Medulla oblongata (tissue), 1 donor: ENCODE data around the gene PPIL1.

ENCODE experiments used
- DNase-seq: peaks from one replicate; pipeline ENCODE4 v3.0.0-alpha.2; 2015; ENCODE audit errors: extremely low spot score

The PPIL1 gene

GRCh38 chr6:36888654-36889481, 14.3 kb upstream of the PPIL1 start:
- DNase-seq, result no peak

DNA sequence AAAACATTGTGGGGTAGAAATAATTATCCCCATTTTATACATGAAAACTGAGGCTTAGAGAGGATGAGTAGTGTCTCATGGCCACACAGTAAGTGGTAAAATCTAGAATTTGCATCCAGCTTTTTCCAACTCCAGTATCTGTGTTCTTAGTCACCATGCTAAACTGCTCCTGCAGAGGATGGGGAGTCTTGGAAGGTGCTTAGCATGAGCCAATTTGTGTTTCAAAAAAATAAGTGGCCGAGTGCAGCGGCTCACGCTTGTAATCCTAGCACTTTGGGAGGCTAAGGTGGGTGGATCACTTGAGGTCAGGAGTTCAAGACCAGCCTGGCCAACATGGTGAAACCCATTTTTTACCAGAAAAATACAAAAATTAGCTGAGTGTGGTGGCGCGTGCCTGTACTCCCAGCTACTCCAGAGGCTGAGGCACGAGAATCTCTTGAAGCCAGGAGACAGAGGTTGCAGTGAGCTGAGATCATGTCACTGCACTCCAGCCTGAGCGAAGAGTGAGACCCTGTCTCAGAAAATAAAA, 13.6 kb upstream of the PPIL1 start:
- DNase-seq, result no peak

DNA sequence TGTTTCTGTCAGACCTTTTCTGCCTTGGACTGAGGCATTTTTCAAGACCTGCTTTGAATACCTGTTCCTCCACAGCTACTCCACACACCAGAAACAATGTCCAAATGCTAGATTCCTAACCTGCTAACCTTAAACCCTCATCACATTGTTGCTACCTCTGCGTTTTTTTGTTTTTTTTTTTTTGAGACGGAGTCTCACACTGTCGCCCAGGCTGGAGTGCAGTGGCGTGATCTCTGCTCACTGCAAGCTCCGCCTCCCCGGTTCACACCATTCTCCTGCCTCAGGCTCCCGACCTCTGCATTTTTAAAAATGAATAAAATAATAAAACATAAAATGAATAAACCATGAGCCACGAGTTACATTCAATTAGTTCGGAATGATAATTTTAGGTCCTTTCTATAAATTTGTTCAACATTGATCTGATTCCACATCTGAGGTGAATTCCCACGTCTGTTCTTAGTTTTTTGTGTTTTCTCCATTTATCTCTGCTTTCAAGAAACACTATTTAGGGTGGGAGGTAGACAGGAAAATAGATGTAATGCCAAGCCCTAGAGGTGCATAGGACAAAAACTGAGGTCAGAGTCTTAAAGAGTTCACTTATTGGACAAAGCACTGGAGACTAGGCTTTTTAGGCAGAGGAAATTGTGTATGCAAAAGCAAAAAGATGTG, 12.5 kb upstream of the PPIL1 start:
- DNase-seq, result no peak

DNA sequence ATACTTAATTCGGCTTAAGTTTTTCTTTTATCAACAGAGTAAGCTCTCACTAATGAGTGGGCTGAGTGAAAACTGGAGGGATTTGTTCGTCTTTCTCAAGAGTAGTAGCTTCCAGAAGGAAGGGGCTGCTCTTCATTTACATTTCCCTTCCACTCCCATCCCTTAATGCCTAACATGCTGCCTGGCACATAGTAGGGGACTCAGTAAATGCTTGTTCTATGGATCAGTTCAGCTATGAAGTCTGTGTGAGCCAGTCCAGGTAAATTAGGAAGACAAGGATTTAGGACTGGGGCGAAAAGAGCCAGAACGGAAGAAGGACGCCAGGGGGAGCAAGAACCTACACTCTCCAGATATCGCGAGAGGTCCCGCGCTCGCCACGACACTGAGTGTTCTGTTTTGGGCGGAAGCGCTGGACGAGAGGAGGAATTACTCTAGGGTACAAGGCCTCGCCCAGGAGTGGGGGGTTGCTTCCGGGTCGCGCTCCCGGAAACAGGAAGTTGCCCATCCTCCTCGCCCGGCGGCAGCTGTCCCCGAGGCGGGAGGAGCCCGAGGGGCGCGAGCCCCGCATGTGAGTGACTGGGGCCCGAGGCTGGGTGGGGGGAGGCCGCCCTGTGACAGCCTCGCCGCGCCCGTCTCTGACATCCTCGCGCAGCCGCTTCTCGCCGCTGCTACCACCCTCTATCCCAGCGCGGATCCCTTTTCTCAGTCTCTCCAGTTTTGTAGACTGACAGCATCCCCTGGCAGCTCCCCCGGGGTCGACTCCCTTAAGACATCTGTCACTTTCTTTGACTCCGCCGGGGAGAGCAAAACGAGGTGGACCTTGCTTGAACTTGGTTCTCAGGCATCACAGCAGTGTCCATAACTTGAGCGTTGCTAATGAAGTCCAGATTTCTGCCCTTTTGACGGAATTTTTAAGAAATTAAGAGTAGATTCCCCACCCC, 11.1 kb upstream of the PPIL1 start, which contains the start of gene C6orf89:
C6orf89 (plus strand) TSS at position 492 of the 941 bp plus-strand sequence. CDS start 13,493 bp downstream, outside the sequence.
- DNase-seq, result peak; percentile 99

GRCh38 chr6:36884610-36885009, 10.0 kb upstream of the PPIL1 start:
- DNase-seq, result no peak

GRCh38 chr6:36875250-36875633, 639 bp upstream of the PPIL1 start:
- DNase-seq, result no peak

DNA sequence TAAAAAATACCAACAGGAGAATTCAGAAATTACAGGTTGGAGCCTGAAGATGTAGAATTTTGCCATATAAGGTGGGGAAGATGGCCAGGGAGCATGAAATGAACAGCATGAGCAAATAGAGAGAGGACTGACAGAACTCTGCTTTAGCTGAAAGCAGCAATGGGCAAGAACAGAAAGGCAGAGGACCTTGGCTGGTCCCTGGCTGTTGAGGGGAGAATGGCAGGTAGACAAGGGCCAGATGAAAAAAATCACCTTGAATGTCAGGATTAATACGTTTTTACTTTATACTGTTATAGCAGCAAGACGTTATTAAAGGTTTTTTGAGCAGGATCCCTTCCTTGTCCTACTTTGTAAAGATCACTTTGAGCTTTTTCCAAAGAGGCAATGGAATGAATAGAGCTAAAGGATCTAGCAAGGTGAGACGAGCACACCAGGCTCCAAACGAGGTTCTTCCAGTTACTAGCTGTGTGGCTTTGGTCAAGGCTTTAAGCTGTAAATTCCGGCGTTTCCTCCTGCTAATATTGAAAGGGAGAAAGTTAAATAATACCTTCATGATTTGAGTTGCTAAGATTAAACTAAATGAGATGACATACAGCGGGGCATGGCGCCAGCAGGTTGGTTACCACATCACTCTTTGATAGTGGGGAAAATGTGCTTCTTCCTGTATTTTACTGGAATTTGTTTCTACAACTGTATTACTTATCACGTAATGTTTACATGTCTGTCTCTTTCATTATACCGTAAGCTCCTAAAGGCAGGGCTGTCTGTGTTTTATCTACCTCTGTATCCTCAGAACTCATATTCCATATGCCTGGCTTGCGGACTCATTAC, 776 bp downstream of the PPIL1 start:
- no peak for DNase-seq

- no peak for DNase-seq
These were observed 1.5 kb downstream of the PPIL1 start for GRCh38 chr6:36873115-36873514.

- no peak for DNase-seq
These were observed 2.9 kb downstream of the PPIL1 start for GRCh38 chr6:36871686-36872085.

DNA sequence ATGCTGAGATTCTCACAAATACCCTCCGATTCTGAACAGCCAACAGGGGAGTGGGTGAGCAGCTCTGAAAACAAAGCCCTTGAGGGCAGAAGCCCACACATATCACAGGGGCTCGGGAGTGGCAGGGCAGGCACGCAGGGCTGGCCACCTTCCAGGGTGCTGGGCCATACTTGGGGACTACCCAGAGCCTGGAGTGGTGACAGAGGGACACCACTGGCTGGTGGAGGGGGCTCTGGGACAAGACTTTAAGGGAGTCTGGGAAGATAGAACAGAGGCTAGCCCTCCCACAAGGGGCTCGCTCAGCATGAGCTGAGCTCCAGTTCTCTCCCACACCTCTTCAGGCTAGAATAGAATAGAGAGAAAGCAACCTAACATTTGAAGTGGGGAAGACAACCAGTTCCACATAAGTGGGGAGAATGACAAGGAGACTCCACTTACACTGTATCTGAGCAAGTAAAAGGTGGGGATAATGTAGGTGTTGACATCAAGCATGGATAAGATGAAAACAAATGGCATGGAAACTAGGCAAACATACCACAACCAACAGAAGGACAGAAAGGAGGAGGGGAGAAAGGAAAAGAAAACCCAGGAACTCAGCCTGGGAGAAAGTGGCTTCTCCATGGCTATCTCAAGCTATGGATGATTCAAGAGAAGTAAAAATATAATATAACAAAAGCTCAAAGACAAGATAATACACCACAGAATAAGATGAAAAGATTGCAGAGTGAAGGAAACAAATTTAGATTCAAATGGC, 7.0 kb downstream of the PPIL1 start:
- DNase-seq, result no peak

DNA sequence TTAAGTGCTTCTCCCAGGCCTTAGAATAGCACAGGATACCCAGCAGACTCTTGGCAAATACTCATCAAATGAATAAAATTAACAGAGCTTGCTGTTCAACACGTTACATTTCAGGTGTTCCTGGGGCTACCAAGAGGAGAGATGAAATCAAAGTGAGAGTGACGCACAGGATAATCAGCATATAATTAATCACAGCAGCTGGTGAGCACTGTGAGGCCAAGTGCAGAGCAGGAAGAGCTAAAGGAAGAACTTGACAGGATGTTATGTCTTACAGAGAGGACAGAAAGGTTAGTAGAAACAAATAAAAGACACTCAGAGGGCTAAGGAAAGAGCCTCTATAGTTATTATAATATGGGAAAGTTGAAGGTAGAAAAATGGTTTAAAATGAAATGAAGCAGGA, 8.8 kb downstream of the PPIL1 start:
- DNase-seq, result no peak

- DNase-seq, result no peak
These were observed 10.7 kb downstream of the PPIL1 start for GRCh38 chr6:36863670-36864540.

GRCh38 chr6:36862848-36863382, 11.7 kb downstream of the PPIL1 start:
- DNase-seq, result no peak

DNA sequence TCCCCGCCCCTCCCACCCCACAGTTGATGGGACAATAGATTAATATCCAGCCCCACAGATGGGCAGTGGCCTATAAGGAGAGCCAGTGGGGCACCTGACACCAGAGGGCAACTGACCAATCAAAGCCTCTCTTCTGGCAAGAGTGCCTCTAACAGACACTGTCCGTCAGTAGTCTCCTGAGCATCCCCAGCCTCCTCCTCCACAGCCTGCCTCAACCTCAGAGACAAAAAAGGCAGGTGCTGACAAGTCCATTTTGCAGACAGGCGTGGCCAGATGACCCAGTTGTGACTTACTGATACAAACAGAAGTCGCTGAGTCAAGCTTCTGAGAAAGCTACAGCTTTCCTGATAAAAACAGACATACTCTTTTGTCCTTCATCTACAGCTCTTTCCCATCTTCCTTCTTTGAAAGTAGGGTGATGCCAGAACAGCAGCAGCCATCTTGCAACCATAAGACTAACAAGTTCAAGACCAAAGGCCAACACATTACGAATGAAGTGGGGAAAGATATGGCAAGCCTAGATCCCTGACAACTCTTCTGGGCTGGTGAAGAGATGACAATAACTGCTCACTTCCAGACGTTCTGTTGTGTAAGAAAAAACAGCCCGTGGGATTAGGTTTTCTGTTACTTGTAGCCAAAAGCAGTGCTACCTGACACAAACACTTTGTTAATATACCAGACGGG, 12.3 kb downstream of the PPIL1 start:
- DNase-seq, result no peak

DNA sequence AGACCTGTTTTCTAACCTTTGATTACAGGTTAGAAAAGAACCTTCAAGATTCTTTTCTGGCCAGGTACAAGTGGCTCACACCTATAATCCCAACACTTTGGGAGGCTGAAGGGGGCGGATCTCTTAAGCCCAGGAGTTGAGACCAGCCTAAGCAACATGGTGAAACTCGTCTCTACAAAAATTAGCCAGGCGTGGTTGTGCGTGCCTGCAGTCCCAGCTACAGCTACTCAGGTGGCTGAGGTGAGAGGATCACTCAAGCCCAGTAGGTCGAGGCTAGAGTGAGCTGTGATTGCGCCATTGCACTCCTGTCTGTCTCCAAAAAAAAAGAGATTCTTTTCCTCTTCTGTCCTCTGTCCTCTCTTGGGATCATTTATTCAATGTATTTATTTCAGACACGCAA, 14.5 kb downstream of the PPIL1 start:
- no peak for DNase-seq

GRCh38 chr6:36858407-36858981, 16.1 kb downstream of the PPIL1 start:
- no peak for DNase-seq

DNA sequence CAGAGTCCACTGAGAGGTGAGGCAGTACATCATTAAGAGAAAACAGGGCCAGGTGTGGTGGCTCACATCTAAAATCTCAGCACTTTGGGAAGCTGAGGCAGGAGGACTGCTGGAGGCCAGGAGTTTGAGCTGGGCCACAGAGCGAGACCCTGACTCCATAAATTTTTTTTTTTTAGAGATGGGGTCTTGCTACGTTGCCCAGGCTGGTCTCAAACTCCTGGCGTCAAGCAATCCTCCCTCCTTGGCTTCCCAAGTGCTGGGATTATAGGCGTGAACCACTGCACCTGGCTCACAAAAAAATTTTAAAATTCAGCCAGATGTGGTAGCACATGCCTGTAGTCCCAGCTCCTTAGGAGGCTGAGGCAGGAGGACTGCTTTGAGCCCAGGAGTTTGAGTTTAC, 17.3 kb downstream of the PPIL1 start:
- DNase-seq, result no peak

- no peak for DNase-seq
These were observed 18.3 kb downstream of the PPIL1 start for GRCh38 chr6:36856277-36856676.
